OCI-LY1 (cell line): ENCODE results near the gene TRIM60.
"Not testable (repeated sequence)": the region's sequence is repeated elsewhere in the genome, so short reads cannot be mapped to it uniquely, and the experiment has no call there.

ENCODE experiments used
- EZH2 ChIP-seq: fragments of 200-600 bp; sonication (generic), shearing (Covaris generic); IDR thresholded peaks from 2 replicates; pipeline ENCODE4 v1.8.0; 2017; ENCODE audit warnings: borderline replicate concordance, mixed run types, mild to moderate bottlenecking, antibody characterized with exemption, low read length, moderate library complexity, mixed read lengths
- TF ChIP-seq, protein P1 (sequence below): fragments of 200-600 bp; sonication (generic), shearing (Covaris generic); IDR thresholded peaks from 2 replicates; pipeline ENCODE4 v1.5.1; 2017; ENCODE audit warnings: mild to moderate bottlenecking, antibody characterized with exemption, low read length, moderate library complexity, mixed read lengths

DNA sequence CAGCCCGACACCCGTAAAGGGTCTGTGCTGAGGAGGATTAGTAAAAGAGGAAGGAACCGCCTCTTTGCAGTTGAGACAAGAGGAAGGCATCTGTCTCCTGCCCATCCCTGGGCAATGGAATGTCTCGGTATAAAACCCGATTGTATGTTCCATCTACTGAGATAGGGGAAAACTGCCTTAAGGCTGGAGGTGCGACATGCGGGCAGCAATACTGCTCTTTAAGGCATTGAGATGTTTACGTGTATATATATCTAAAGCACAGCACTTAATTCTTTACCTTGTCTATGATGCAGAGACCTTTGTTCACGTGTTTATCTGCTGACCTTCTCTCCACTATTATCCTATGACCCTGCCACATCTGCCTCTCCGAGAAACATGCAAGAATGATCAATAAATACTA is 41.0 kb upstream of the TRIM60 start:
- TF ChIP-seq, protein P1, sequence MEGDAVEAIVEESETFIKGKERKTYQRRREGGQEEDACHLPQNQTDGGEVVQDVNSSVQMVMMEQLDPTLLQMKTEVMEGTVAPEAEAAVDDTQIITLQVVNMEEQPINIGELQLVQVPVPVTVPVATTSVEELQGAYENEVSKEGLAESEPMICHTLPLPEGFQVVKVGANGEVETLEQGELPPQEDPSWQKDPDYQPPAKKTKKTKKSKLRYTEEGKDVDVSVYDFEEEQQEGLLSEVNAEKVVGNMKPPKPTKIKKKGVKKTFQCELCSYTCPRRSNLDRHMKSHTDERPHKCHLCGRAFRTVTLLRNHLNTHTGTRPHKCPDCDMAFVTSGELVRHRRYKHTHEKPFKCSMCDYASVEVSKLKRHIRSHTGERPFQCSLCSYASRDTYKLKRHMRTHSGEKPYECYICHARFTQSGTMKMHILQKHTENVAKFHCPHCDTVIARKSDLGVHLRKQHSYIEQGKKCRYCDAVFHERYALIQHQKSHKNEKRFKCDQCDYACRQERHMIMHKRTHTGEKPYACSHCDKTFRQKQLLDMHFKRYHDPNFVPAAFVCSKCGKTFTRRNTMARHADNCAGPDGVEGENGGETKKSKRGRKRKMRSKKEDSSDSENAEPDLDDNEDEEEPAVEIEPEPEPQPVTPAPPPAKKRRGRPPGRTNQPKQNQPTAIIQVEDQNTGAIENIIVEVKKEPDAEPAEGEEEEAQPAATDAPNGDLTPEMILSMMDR, result not testable (repeated sequence)
- TF ChIP-seq EZH2, result not testable (repeated sequence)
